ENCODE results near the gene MRM2.
A peak's percentile ranks its signal among the peaks of the same experiment; 100 is the strongest.

Gene MRM2

GRCh38 chr7:2209146-2209960 lies 32.7 kb downstream of the MRM2 start (continued):
- 0 out of 2 replicates have a peak, but pooled peaks have one; percentile 11 for TF ChIP-seq GLIS1 (tag by site-specific recombination; IDR thresholded peaks at IDR 0.05)

- CTCF ChIA-PET, result interaction anchor here (0.6 kb wide), 2 partner anchors 364 to 630 kb away, joined by 3 to 4 read pairs; no protein-coding TSS in a partner anchor
- H3K4me3 ChIP-seq (ENCODE audit: low read depth, low read length), result no peak overlapping the region
- H3K4me1 ChIP-seq (ENCODE audit: control insufficient read depth, insufficient read depth, low read length), result no peaks in the 10 kb centered on the region
- no peaks in the 10 kb centered on the region for H3K9me3 ChIP-seq (ENCODE audit: control insufficient read depth, insufficient read depth, low read depth, low read length)
- no peak overlapping the region for H3K27ac ChIP-seq (ENCODE audit: extremely low read depth, low read depth, low read length)
- peaks cover 7 to 83% of the 10 kb centered on the region in 2 experiments; a peak in 2 of 3 replicates for H3K36me3 ChIP-seq (ENCODE audit: control insufficient read depth in 2 of 2, insufficient read depth in 1 of 2, low read length in 2 of 2)
- POLR2A ChIA-PET, result no interaction called here
- TF ChIP-seq, protein P1, sequence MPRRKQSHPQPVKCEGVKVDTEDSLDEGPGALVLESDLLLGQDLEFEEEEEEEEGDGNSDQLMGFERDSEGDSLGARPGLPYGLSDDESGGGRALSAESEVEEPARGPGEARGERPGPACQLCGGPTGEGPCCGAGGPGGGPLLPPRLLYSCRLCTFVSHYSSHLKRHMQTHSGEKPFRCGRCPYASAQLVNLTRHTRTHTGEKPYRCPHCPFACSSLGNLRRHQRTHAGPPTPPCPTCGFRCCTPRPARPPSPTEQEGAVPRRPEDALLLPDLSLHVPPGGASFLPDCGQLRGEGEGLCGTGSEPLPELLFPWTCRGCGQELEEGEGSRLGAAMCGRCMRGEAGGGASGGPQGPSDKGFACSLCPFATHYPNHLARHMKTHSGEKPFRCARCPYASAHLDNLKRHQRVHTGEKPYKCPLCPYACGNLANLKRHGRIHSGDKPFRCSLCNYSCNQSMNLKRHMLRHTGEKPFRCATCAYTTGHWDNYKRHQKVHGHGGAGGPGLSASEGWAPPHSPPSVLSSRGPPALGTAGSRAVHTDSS (tag by site-specific recombination; IDR thresholded peaks at IDR 0.05), result no peak
- TF ChIP-seq ZNF112 (tag by site-specific recombination; IDR thresholded peaks at IDR 0.05) (no peak), ZNF121 (tag by site-specific recombination; IDR thresholded peaks at IDR 0.05) (no peak), ZNF202 (tag by site-specific recombination; IDR thresholded peaks at IDR 0.05; ENCODE audit: borderline replicate concordance) (no peak), ZNF596 (tag by site-specific recombination; IDR thresholded peaks at IDR 0.05) (no peak), ZNF76 (tag by site-specific recombination; IDR thresholded peaks at IDR 0.05; ENCODE audit: borderline replicate concordance, low read depth) (no peak), ZNF404 (tag by site-specific recombination; IDR thresholded peaks at IDR 0.05) (no peak), ZNF558 (tag by site-specific recombination; IDR thresholded peaks at IDR 0.05) (no peak), BCL11A (tag by site-specific recombination; IDR thresholded peaks at IDR 0.05; ENCODE audit: low read depth) (no peak), ZNF132 (tag by site-specific recombination; IDR thresholded peaks at IDR 0.05; ENCODE audit: borderline replicate concordance) (no peak), ZNF548 (tag by site-specific recombination; IDR thresholded peaks at IDR 0.05) (no peak), ZNF280D (tag by site-specific recombination; IDR thresholded peaks at IDR 0.05) (no peak), SCRT1 (tag by site-specific recombination; IDR thresholded peaks at IDR 0.05; ENCODE audit: borderline replicate concordance) (no peak), GFI1B (tag by site-specific recombination; IDR thresholded peaks at IDR 0.05) (no peak), ZNF658 (tag by site-specific recombination; IDR thresholded peaks at IDR 0.05) (no peak), ZNF785 (tag by site-specific recombination; IDR thresholded peaks at IDR 0.05) (no peak), ZFP41 (tag by site-specific recombination; IDR thresholded peaks at IDR 0.05; ENCODE audit: borderline replicate concordance) (no peak), ZNF707 (tag by site-specific recombination; IDR thresholded peaks at IDR 0.05) (no peak), ZNF571 (tag by site-specific recombination; IDR thresholded peaks at IDR 0.05) (no peak), OVOL3 (tag by site-specific recombination; IDR thresholded peaks at IDR 0.05) (no peak)
Measured at GRCh38 chr7:2208712-2209111, 33.3 kb downstream of the MRM2 start.
